Measurements from ENCODE around the gene CRISP1. TPM values are rescaled to one million over a fixed set of nuclear protein-coding genes. Genes with fewer than 3 reads are reported as not detected.

CRISP1 gene
- total and polyA plus RNA-seq, 5 experiments from 2014 or later = not detected

Other genes starting within 250 kb of the CRISP1 start
- gene RHAG, start 229.7 kb downstream of the CRISP1 start, total RNA-seq = not detected
- gene RHAG, start 229.7 kb downstream of the CRISP1 start, polyA plus RNA-seq = not detected
- not detected for gene CRISP2, start 153.0 kb downstream of the CRISP1 start, total RNA-seq
- not detected for gene CRISP2, start 153.0 kb downstream of the CRISP1 start, polyA plus RNA-seq
- not detected for gene CRISP3, start 122.1 kb downstream of the CRISP1 start, total RNA-seq
- not detected for gene CRISP3, start 122.1 kb downstream of the CRISP1 start, polyA plus RNA-seq
- gene PGK2, start 79.2 kb downstream of the CRISP1 start, total RNA-seq = not detected
- not detected for gene PGK2, start 79.2 kb downstream of the CRISP1 start, polyA plus RNA-seq
- not detected for gene DEFB114, start 97.6 kb upstream of the CRISP1 start, total RNA-seq
- gene DEFB114, start 97.6 kb upstream of the CRISP1 start, polyA plus RNA-seq = not detected
- gene DEFB113, start 103.1 kb upstream of the CRISP1 start, total RNA-seq = not detected
- gene DEFB113, start 103.1 kb upstream of the CRISP1 start, polyA plus RNA-seq = not detected
- not detected for gene DEFB110, start 155.5 kb upstream of the CRISP1 start, total RNA-seq
- not detected for gene DEFB110, start 155.5 kb upstream of the CRISP1 start, polyA plus RNA-seq
- not detected for gene DEFB112, start 183.4 kb upstream of the CRISP1 start, total RNA-seq
- not detected for gene DEFB112, start 183.4 kb upstream of the CRISP1 start, polyA plus RNA-seq